ENCODE measurements around the gene PTPRJ.
A peak's percentile ranks its signal among the peaks of the same experiment; 100 is the strongest.

The PTPRJ gene

GRCh38 chr11:48170241-48171233 is 190.2 kb downstream of the PTPRJ start:
- Histone ChIP-seq H3K36me3 (no peaks in the 10 kb centered on the region), H3K27ac (no peak overlapping the region), H3K4me3 (ENCODE audit: low read depth, low read length) (no peak overlapping the region), H3K9me3 (ENCODE audit: severe bottlenecking) (no peaks in the 10 kb centered on the region), H3K27me3 (ENCODE audit: insufficient read depth, low read depth, severe bottlenecking) (no peaks in the 10 kb centered on the region)
- TF ChIP-seq CTCF (IDR thresholded peaks at IDR 0.05; ENCODE audit: low read depth, low read length), result no peak
- DNase-seq, result no peak

DNA sequence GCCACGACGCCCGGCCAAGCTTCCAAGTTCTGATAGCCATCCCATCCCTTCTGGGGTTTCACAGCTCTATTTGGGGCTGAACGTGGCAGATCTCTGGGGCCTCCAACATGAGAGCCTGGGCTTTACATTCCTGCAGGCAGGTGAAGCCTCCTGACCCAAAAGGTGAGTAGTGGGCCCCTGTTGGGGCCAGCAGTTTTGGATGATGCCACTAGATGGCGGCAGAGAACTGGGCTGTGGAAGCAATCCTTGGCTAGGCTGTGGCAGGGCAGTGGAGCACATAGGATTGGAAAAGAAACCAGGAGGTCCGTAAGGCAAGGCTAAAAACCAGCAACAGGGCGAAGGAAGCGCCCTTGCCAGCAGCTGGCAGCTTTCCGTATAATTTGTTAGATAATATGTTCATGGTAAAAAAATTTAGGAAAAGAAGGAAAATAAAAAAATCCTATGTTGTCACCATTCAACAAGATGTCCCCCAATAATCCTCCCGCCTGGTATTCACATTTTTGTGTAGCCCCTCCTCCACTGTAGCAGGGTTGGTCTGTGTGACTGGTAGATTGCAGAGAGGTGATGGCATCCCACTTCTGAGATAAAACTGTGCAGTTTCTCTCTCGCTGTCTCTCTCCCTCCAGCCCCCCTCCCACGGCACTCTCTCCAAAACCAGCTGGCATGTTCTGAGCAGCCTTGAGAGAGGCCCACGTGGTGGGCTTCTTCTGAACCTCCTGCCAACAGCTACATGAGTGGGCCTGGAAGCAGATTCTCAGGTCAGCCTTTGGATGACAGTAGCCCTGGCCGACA is 192.7 kb downstream of the PTPRJ start:
- H3K9me3 ChIP-seq (ENCODE audit: severe bottlenecking), result no peaks in the 10 kb centered on the region
- TF ChIP-seq CTCF (IDR thresholded peaks at IDR 0.05; ENCODE audit: low read depth, low read length), result peak; percentile 92
- no peak overlapping the region for H3K27ac ChIP-seq
- H3K4me3 ChIP-seq (ENCODE audit: low read depth, low read length), result no peak overlapping the region
- no peaks in the 10 kb centered on the region for H3K36me3 ChIP-seq
- peak; percentile 72 for DNase-seq
- peaks cover 3% of the 10 kb centered on the region for H3K27me3 ChIP-seq (ENCODE audit: insufficient read depth, low read depth, severe bottlenecking)

GRCh38 chr11:48177661-48178060 is 197.3 kb downstream of the PTPRJ start:
- Histone ChIP-seq H3K36me3 (no peaks in the 10 kb centered on the region), H3K27ac (no peak overlapping the region), H3K4me3 (ENCODE audit: low read depth, low read length) (no peak overlapping the region), H3K27me3 (ENCODE audit: insufficient read depth, low read depth, severe bottlenecking) (peaks cover 31% of the 10 kb centered on the region), H3K9me3 (ENCODE audit: severe bottlenecking) (no peaks in the 10 kb centered on the region)
- no peak for DNase-seq
- no peak for TF ChIP-seq CTCF (IDR thresholded peaks at IDR 0.05; ENCODE audit: low read depth, low read length)

DNA sequence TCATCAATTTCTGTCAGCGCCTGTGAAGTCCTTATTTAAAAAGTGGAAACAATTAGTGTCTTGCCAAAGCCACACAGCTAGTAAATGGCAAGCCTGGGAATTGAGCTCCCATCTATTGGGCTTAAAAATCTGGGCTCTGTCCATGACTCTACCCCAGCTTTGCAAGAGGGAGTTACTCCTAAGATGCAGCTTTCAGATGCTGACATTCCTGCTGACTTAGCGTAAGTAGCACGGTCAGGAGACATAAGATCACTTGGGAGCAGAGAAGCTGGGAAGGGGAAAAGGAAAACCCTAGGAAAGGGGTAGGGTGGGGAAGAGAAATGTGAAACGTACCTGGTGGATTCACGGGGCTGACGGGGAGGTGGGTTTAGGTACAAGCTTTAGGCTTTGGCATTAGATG is 200.3 kb downstream of the PTPRJ start:
- no peaks in the 10 kb centered on the region for H3K9me3 ChIP-seq (ENCODE audit: severe bottlenecking)
- no peak overlapping the region for H3K4me3 ChIP-seq (ENCODE audit: low read depth, low read length)
- H3K36me3 ChIP-seq, result no peaks in the 10 kb centered on the region
- no peak for DNase-seq
- no peak for TF ChIP-seq CTCF (IDR thresholded peaks at IDR 0.05; ENCODE audit: low read depth, low read length)
- H3K27me3 ChIP-seq (ENCODE audit: insufficient read depth, low read depth, severe bottlenecking), result peaks cover 34% of the 10 kb centered on the region
- H3K27ac ChIP-seq, result no peak overlapping the region

- peaks cover 31% of the 10 kb centered on the region for H3K27me3 ChIP-seq (ENCODE audit: insufficient read depth, low read depth, severe bottlenecking)
- no peaks in the 10 kb centered on the region for H3K36me3 ChIP-seq
- TF ChIP-seq CTCF (IDR thresholded peaks at IDR 0.05; ENCODE audit: low read depth, low read length), result no peak
- H3K4me3 ChIP-seq (ENCODE audit: low read depth, low read length), result no peak overlapping the region
- DNase-seq, result no peak
- H3K9me3 ChIP-seq (ENCODE audit: severe bottlenecking), result no peaks in the 10 kb centered on the region
- no peak overlapping the region for H3K27ac ChIP-seq
Observed at GRCh38 chr11:48182860-48183526, 202.6 kb downstream of the PTPRJ start.

Data from WERI-Rb-1 (cell line).